ENCODE measurements around the gene ANO4. TPM values are rescaled to one million over a fixed set of nuclear protein-coding genes. Genes with fewer than 3 reads are reported as not detected.

ANO4 gene
- total and polyA plus RNA-seq, 4 experiments from 2014 or later: not detected

GRCh38 chr12:100767950-100768349, 26.6 kb upstream of the ANO4 start:
- Mint-ChIP-seq H3K9me3 (peaks cover 0 to 6% (median 2%) of the 10 kb centered on the region in 8 donors), H3K27me3 (peaks cover 0 to 3% of the 10 kb centered on the region in 2 donors), H3K36me3 (no peaks in the 10 kb centered on the region), H3K4me1 (no peaks in the 10 kb centered on the region), H3K4me3 (no peak overlapping the region), H3K27ac (no peak overlapping the region)
- no peak overlapping the region for H3K27ac ChIP-seq (ENCODE audit: low read depth, low read length)
- H3K9me3 ChIP-seq (ENCODE audit: control insufficient read depth in 1 of 2, low read length in 2 of 2): no peaks in the 10 kb centered on the region
- H3K36me3 ChIP-seq (ENCODE audit: insufficient read depth, low read length): no peaks in the 10 kb centered on the region
- CTCF ChIA-PET (ENCODE audit: partially characterized antibody): no interaction called here
- intact Hi-C loops (cut with micrococcal nuclease): no loop called here
- H3K4me1 ChIP-seq (ENCODE audit: insufficient read depth, low read length): no peaks in the 10 kb centered on the region
- H3K27me3 ChIP-seq (ENCODE audit: insufficient read depth, low read length): no peaks in the 10 kb centered on the region
- H3K4me3 ChIP-seq (ENCODE audit: low read length in 2 of 2): no peak overlapping the region
- POLR2A ChIA-PET (ENCODE audit: partially characterized antibody): no interaction called here
- no peak for DNase-seq

GRCh38 chr12:100778967-100779590, 15.5 kb upstream of the ANO4 start:
- intact Hi-C loops (cut with micrococcal nuclease): no loop called here
- POLR2A ChIA-PET (ENCODE audit: partially characterized antibody): no interaction called here
- no peak overlapping the region for H3K27ac ChIP-seq (ENCODE audit: low read depth, low read length)
- Mint-ChIP-seq H3K27me3 (no peaks in the 10 kb centered on the region), H3K4me3 (no peak overlapping the region), H3K36me3 (no peaks in the 10 kb centered on the region), H3K27ac (no peak overlapping the region), H3K9me3 (no peaks in the 10 kb centered on the region), H3K4me1 (no peaks in the 10 kb centered on the region)
- no peak overlapping the region for H3K4me3 ChIP-seq (ENCODE audit: low read length in 2 of 2)
- DNase-seq: no peak
- CTCF ChIA-PET (ENCODE audit: partially characterized antibody): no interaction called here
- H3K36me3 ChIP-seq (ENCODE audit: insufficient read depth, low read length): no peaks in the 10 kb centered on the region
- H3K4me1 ChIP-seq (ENCODE audit: insufficient read depth, low read length): no peaks in the 10 kb centered on the region
- H3K27me3 ChIP-seq (ENCODE audit: insufficient read depth, low read length): no peaks in the 10 kb centered on the region
- no peaks in the 10 kb centered on the region for H3K9me3 ChIP-seq (ENCODE audit: control insufficient read depth in 1 of 2, low read length in 2 of 2)

GRCh38 chr12:100789146-100789545, 5.4 kb upstream of the ANO4 start:
- Histone ChIP-seq H3K36me3 (ENCODE audit: insufficient read depth, low read length) (no peaks in the 10 kb centered on the region), H3K27me3 (ENCODE audit: insufficient read depth, low read length) (no peaks in the 10 kb centered on the region), H3K9me3 (ENCODE audit: control insufficient read depth in 1 of 2, low read length in 2 of 2) (no peaks in the 10 kb centered on the region), H3K4me1 (ENCODE audit: insufficient read depth, low read length) (no peaks in the 10 kb centered on the region), H3K27ac (ENCODE audit: low read depth, low read length) (no peak overlapping the region), H3K4me3 (ENCODE audit: low read length in 2 of 2) (no peak overlapping the region)
- no peaks in the 10 kb centered on the region for H3K4me1 Mint-ChIP-seq
- peaks cover 0 to 7% of the 10 kb centered on the region in 2 donors for H3K27me3 Mint-ChIP-seq
- no peak for DNase-seq
- no peak overlapping the region for H3K4me3 Mint-ChIP-seq
- ChIA-PET CTCF (ENCODE audit: partially characterized antibody) (no interaction called here), POLR2A (ENCODE audit: partially characterized antibody) (no interaction called here)
- intact Hi-C loops (cut with micrococcal nuclease): no loop called here
- peaks cover 0 to 6% (median 4%) of the 10 kb centered on the region in 8 donors for H3K9me3 Mint-ChIP-seq
- no peaks in the 10 kb centered on the region for H3K36me3 Mint-ChIP-seq
- no peak overlapping the region for H3K27ac Mint-ChIP-seq

- no peaks in the 10 kb centered on the region for H3K4me1 ChIP-seq (ENCODE audit: insufficient read depth, low read length)
- H3K27me3 ChIP-seq (ENCODE audit: insufficient read depth, low read length): no peaks in the 10 kb centered on the region
- no peaks in the 10 kb centered on the region for H3K36me3 ChIP-seq (ENCODE audit: insufficient read depth, low read length)
- H3K9me3 ChIP-seq (ENCODE audit: control insufficient read depth in 1 of 2, low read length in 2 of 2): no peaks in the 10 kb centered on the region
- Mint-ChIP-seq H3K4me3 (no peak overlapping the region), H3K27ac (no peak overlapping the region), H3K4me1 (no peaks in the 10 kb centered on the region), H3K36me3 (no peaks in the 10 kb centered on the region), H3K27me3 (peaks cover 0 to 7% of the 10 kb centered on the region in 2 donors), H3K9me3 (peaks cover 0 to 6% (median 4%) of the 10 kb centered on the region in 8 donors)
- CTCF ChIA-PET (ENCODE audit: partially characterized antibody): no interaction called here
- no peak overlapping the region for H3K27ac ChIP-seq (ENCODE audit: low read depth, low read length)
- H3K4me3 ChIP-seq (ENCODE audit: low read length in 2 of 2): no peak overlapping the region
- intact Hi-C loops (cut with micrococcal nuclease): no loop called here
- POLR2A ChIA-PET (ENCODE audit: partially characterized antibody): no interaction called here
- no peak for DNase-seq
Observed at GRCh38 chr12:100789975-100790374, 4.6 kb upstream of the ANO4 start.

GRCh38 chr12:100790552-100790951, 4.0 kb upstream of the ANO4 start:
- H3K9me3 ChIP-seq (ENCODE audit: control insufficient read depth in 1 of 2, low read length in 2 of 2): no peaks in the 10 kb centered on the region
- DNase-seq: no peak
- no peaks in the 10 kb centered on the region for H3K36me3 Mint-ChIP-seq
- no peaks in the 10 kb centered on the region for H3K36me3 ChIP-seq (ENCODE audit: insufficient read depth, low read length)
- H3K4me1 Mint-ChIP-seq: no peaks in the 10 kb centered on the region
- H3K27ac Mint-ChIP-seq: no peak overlapping the region
- intact Hi-C loops (cut with micrococcal nuclease): no loop called here
- H3K27me3 Mint-ChIP-seq: peaks cover 0 to 9% of the 10 kb centered on the region in 2 donors
- H3K4me3 ChIP-seq (ENCODE audit: low read length in 2 of 2): no peak overlapping the region
- peaks cover 0 to 6% (median 4%) of the 10 kb centered on the region in 8 donors for H3K9me3 Mint-ChIP-seq
- ChIA-PET POLR2A (ENCODE audit: partially characterized antibody) (no interaction called here), CTCF (ENCODE audit: partially characterized antibody) (no interaction called here)
- H3K27ac ChIP-seq (ENCODE audit: low read depth, low read length): no peak overlapping the region
- H3K4me3 Mint-ChIP-seq: no peak overlapping the region
- no peaks in the 10 kb centered on the region for H3K27me3 ChIP-seq (ENCODE audit: insufficient read depth, low read length)
- no peaks in the 10 kb centered on the region for H3K4me1 ChIP-seq (ENCODE audit: insufficient read depth, low read length)

- Mint-ChIP-seq H3K36me3 (no peaks in the 10 kb centered on the region), H3K27ac (no peak overlapping the region), H3K27me3 (peaks cover 0 to 5% of the 10 kb centered on the region in 2 donors), H3K9me3 (peaks cover 0 to 5% (median 3%) of the 10 kb centered on the region in 8 donors), H3K4me3 (no peak overlapping the region), H3K4me1 (no peaks in the 10 kb centered on the region)
- H3K27me3 ChIP-seq (ENCODE audit: insufficient read depth, low read length): no peaks in the 10 kb centered on the region
- intact Hi-C loops (cut with micrococcal nuclease): no loop called here
- H3K9me3 ChIP-seq (ENCODE audit: control insufficient read depth in 1 of 2, low read length in 2 of 2): no peaks in the 10 kb centered on the region
- no peak overlapping the region for H3K4me3 ChIP-seq (ENCODE audit: low read length in 2 of 2)
- H3K36me3 ChIP-seq (ENCODE audit: insufficient read depth, low read length): no peaks in the 10 kb centered on the region
- DNase-seq: no peak
- POLR2A ChIA-PET (ENCODE audit: partially characterized antibody): no interaction called here
- CTCF ChIA-PET (ENCODE audit: partially characterized antibody): no interaction called here
- H3K27ac ChIP-seq (ENCODE audit: low read depth, low read length): no peak overlapping the region
- no peaks in the 10 kb centered on the region for H3K4me1 ChIP-seq (ENCODE audit: insufficient read depth, low read length)
Observed at GRCh38 chr12:100793182-100793581, 1.4 kb upstream of the ANO4 start.

- Mint-ChIP-seq H3K36me3 (no peaks in the 10 kb centered on the region), H3K4me3 (no peak overlapping the region), H3K9me3 (peaks cover 0 to 2% (median 0%) of the 10 kb centered on the region in 8 donors), H3K27me3 (peaks cover 0 to 5% of the 10 kb centered on the region in 2 donors), H3K4me1 (no peaks in the 10 kb centered on the region), H3K27ac (no peak overlapping the region)
- Histone ChIP-seq H3K4me3 (ENCODE audit: low read length in 2 of 2) (no peak overlapping the region), H3K36me3 (ENCODE audit: insufficient read depth, low read length) (no peaks in the 10 kb centered on the region), H3K27me3 (ENCODE audit: insufficient read depth, low read length) (no peaks in the 10 kb centered on the region), H3K4me1 (ENCODE audit: insufficient read depth, low read length) (no peaks in the 10 kb centered on the region), H3K27ac (ENCODE audit: low read depth, low read length) (no peak overlapping the region), H3K9me3 (ENCODE audit: control insufficient read depth in 1 of 2, low read length in 2 of 2) (no peaks in the 10 kb centered on the region)
- ChIA-PET CTCF (ENCODE audit: partially characterized antibody) (no interaction called here), POLR2A (ENCODE audit: partially characterized antibody) (no interaction called here)
- intact Hi-C loops (cut with micrococcal nuclease): no loop called here
- DNase-seq: no peak
Observed at GRCh38 chr12:100795174-100795799, 711 bp downstream of the ANO4 start.

All from CD4-positive, alpha-beta memory T cell (primary cell).